GM12873 (cell line): Measurements from ENCODE around the gene KIAA1210.

ENCODE experiments used
- TF ChIP-seq, protein P1 (sequence below): IDR thresholded peaks from 2 replicates; pipeline ENCODE4 v1.5.1; 2012; ENCODE audit warnings: low read depth, mild to moderate bottlenecking, moderate library complexity, low read length, control low read depth; ENCODE audit not compliant: insufficient read depth; ENCODE audit errors: missing control alignments

Gene KIAA1210

DNA sequence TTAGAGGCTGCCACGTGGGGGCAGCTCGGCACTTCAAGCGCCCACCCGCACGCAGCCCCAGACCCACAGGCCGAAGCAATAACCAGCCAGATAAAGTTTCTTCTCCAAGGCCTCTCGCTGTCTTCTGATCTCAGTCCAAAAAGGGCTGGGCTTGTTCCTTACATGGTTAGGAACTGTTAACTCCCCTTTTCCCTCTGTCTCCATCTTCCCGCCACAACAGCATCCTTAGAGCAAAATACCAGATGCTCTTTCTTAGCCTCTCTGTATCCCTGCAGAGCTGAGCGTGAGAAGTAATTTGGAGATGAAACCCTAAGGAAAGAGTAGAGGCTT, 23.4 kb upstream of the KIAA1210 start:
- TF ChIP-seq, protein P1, sequence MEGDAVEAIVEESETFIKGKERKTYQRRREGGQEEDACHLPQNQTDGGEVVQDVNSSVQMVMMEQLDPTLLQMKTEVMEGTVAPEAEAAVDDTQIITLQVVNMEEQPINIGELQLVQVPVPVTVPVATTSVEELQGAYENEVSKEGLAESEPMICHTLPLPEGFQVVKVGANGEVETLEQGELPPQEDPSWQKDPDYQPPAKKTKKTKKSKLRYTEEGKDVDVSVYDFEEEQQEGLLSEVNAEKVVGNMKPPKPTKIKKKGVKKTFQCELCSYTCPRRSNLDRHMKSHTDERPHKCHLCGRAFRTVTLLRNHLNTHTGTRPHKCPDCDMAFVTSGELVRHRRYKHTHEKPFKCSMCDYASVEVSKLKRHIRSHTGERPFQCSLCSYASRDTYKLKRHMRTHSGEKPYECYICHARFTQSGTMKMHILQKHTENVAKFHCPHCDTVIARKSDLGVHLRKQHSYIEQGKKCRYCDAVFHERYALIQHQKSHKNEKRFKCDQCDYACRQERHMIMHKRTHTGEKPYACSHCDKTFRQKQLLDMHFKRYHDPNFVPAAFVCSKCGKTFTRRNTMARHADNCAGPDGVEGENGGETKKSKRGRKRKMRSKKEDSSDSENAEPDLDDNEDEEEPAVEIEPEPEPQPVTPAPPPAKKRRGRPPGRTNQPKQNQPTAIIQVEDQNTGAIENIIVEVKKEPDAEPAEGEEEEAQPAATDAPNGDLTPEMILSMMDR = no peak

DNA sequence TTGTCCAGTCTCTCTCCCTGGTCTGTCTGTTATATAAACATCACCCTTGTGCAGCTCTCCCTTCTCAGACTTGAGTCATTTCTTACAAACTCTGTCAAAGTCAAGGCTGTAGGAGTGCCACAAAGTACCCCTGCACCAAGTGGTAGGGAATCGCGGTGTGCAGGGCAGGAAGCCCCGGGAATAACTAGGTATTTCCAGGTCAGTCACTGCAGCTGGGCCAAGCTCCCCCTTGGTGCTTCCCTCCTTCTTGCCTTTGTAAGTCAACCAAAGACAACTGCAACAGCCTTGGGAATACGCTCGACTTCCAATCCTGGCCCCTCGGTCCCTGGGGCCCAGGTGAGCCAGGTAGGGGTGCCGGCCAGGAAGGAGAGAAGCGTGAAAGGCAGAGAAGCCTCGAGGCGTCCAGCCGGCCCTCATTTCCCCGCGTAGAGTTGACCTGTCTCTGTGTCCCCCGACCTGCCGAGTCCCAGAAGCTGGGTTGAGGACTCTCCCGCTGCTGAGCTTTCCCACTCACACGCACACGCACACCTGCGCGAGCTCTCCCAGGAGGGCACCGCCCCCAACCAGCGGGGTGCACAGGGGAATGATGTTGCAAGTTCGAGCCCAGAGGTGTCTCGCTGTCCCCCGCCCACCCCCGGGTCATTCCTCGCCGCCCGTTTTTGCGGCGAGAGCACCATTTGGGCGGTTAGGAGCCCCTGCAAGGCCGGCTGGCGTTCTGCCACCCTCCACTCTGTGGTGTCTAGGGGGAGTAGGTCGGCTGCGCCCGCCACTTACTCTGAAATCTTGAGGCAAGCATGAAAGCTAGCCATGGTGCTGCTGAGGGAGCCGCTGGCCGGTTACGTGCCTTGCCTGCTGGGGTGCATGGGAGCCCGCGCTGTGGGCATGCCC, 22.8 kb upstream of the KIAA1210 start:
- TF ChIP-seq, protein P1 = no peak

DNA sequence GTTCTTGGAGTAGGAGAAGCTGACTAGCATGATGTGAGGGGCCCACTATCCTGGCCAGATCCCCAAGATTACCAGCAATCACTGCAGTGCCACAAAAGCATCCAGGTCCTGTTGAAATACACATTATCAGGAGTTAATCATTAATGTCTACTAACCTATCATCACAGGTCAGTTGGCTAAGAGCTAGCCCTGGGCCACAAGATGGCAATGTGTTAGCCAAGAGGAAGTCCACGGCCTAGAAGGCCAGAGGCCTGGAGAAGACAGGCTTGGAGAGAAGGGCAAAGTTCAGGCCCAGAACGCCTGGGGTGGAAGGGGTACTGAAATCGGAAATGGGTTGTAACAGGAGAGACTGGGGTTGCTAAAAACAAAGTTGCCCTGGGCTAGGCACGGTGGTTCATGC, 19.9 kb upstream of the KIAA1210 start:
- TF ChIP-seq, protein P1 = no peak

DNA sequence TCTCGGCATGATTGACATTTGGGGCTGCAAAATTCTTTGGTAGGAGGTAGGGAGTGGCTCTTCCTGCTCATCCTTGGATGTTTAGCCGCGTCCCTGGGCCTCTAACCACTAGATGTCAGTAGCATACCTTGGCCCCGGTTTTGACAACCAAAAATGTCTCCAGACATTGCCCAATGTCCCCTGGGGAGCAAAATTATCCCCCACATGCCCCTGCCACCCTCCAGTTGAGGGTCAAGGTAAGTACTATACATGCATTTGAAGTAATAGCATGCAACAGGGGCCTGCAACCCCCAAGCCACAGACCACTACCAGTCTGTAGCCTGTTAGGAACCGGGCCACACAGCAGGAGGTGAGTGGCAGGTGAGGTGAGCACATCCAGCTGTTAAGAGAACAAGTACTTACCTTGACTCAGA, 17.6 kb upstream of the KIAA1210 start:
- TF ChIP-seq, protein P1 = peak; percentile 51

DNA sequence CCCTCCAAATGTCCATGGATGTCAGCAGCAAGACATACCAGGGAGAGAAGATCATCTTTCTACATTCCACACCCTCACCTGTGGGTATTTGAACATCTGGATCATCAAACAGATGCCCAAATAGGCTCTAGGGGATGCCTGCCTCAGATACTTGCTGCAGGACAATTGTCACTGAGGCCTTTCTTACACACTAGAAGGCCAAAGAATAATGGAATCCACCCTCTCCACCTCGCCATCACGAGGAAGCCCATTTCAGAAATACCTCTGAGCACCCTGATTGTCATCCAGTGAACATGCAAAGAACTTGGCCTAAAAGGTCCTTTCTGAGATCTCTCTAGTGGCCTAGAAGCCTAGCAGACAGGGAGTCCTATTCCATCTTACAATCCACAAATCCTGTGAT, 6.9 kb upstream of the KIAA1210 start:
- TF ChIP-seq, protein P1 = no peak

GRCh38 chrX:119132961-119133360, 5.3 kb upstream of the KIAA1210 start:
- TF ChIP-seq, protein P1 = no peak

DNA sequence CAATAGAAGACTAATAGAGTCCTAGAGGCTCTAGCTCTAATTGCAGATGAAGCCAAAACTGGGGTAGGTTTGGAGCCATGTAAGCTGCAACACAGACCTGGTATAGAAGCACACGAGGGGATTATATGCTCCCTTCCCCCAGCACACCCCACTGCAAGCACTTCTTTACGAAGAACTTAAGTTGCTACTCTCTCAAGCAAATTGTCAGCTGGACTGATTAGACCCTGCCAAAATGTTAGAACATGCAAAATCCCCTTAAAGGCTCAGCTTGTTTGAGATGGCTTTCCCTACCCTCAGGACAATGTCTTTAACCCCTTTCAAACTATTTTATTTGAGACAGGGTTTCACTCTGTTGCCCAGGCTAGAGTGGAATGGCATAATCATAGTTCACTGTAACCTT, 4.7 kb upstream of the KIAA1210 start:
- TF ChIP-seq, protein P1 = no peak
